ENCODE data around the gene ASIC2.

- TF ChIP-seq POLR2A (IDR thresholded peaks at IDR 0.05), result no peak
- TF ChIP-seq, protein P1, sequence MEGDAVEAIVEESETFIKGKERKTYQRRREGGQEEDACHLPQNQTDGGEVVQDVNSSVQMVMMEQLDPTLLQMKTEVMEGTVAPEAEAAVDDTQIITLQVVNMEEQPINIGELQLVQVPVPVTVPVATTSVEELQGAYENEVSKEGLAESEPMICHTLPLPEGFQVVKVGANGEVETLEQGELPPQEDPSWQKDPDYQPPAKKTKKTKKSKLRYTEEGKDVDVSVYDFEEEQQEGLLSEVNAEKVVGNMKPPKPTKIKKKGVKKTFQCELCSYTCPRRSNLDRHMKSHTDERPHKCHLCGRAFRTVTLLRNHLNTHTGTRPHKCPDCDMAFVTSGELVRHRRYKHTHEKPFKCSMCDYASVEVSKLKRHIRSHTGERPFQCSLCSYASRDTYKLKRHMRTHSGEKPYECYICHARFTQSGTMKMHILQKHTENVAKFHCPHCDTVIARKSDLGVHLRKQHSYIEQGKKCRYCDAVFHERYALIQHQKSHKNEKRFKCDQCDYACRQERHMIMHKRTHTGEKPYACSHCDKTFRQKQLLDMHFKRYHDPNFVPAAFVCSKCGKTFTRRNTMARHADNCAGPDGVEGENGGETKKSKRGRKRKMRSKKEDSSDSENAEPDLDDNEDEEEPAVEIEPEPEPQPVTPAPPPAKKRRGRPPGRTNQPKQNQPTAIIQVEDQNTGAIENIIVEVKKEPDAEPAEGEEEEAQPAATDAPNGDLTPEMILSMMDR (IDR thresholded peaks at IDR 0.05), result no peak
Measured at GRCh38 chr17:33167736-33168135, 125.4 kb downstream of the ASIC2 start.

Measured in vagina (tissue), 2 donors.